ENCODE results near the gene NRAP.

GRCh38 chr10:113544392-113544791 lies 119.4 kb downstream of the NRAP start:
- TF ChIP-seq CTCF (conservative IDR thresholded peaks at IDR 0.05; ENCODE audit: low read depth, low read length) = no peak
- TF ChIP-seq BHLHE40 (IDR thresholded peaks at IDR 0.05; ENCODE audit: low read depth, low read length) = no peak
- no peak for TF ChIP-seq MAFK (IDR thresholded peaks at IDR 0.05; ENCODE audit: low read depth, low read length)
- TF ChIP-seq POLR2A (IDR thresholded peaks at IDR 0.05; ENCODE audit: low read depth, low read length) = no peak
- TF ChIP-seq RCOR1 (IDR thresholded peaks at IDR 0.05; ENCODE audit: insufficient replicate concordance, low read length) = no peak
- TF ChIP-seq CEBPB (IDR thresholded peaks at IDR 0.05; ENCODE audit: low read depth, low read length) = no peak
- no peak for TF ChIP-seq CHD1 (IDR thresholded peaks at IDR 0.05; ENCODE audit: low read depth, low read length)
- TF ChIP-seq MAZ (IDR thresholded peaks at IDR 0.05; ENCODE audit: borderline replicate concordance, low read depth, low read length) = no peak
- TF ChIP-seq RAD21 (IDR thresholded peaks at IDR 0.05; ENCODE audit: low read length) = no peak
- no peak for TF ChIP-seq USF2 (IDR thresholded peaks at IDR 0.05; ENCODE audit: low read depth, low read length)
